Uterus (tissue), 4 donors: ENCODE results near the gene DMBX1. TPM values are rescaled to one million over a fixed set of nuclear protein-coding genes. Genes with fewer than 3 reads are reported as not detected.

ENCODE experiments used
- DNase-seq, 2 donors: peaks; one replicate each; pipeline ENCODE4 v3.0.0-alpha.2; 2019 to 2020
- H3K27ac ChIP-seq, 2 donors: fragments of 200-600 bp; sonication (generic); 1 replicate in 1 of 2; 2 replicates in 1 of 2; pipeline ENCODE4 v1.5.1; 2016 to 2018
- H3K27me3 ChIP-seq, 2 donors: fragments of 200-600 bp; sonication (generic); one replicate each; pipeline ENCODE4 v1.5.1; 2018 to 2019; ENCODE audit warnings: control low read depth in 1 of 2
- H3K36me3 ChIP-seq, 2 donors: fragments of 200-600 bp; sonication (generic); one replicate each; pipeline ENCODE4 v1.5.1; 2019; ENCODE audit warnings: control low read depth in 1 of 2
- H3K4me1 ChIP-seq, 2 donors: fragments of 200-600 bp; sonication (generic); one replicate each; pipeline ENCODE4 v1.5.1; 2018 to 2019; ENCODE audit warnings: control low read depth in 1 of 2
- H3K4me3 ChIP-seq, 2 donors: fragments of 200-600 bp; sonication (generic); 1 replicate in 1 of 2; 2 replicates in 1 of 2; pipeline ENCODE4 v1.5.1; 2018 to 2019; ENCODE audit warnings: mild to moderate bottlenecking in 1 of 2
- H3K9me3 ChIP-seq, 2 donors: fragments of 200-600 bp; sonication (generic); one replicate each; pipeline ENCODE4 v1.5.1; 2019; ENCODE audit warnings: control low read depth in 1 of 2
- CTCF ChIP-seq, 4 experiments: fragments of 200-600 bp in 2 of 4; fragments of 450-650 bp in 2 of 4; sonication (generic) in 2 of 4; IDR thresholded peaks; one replicate each; pipeline ENCODE4 v1.5.1; 2016 to 2019; ENCODE audit warnings: antibody characterized with exemption in 4 of 4, mild to moderate bottlenecking in 2 of 4, moderate library complexity in 1 of 4
- POLR2A ChIP-seq, 2 donors: fragments of 450-650 bp; IDR thresholded peaks; one replicate each; pipeline ENCODE4 v1.6.1; 2016; ENCODE audit warnings: antibody characterized with exemption in 2 of 2, mild to moderate bottlenecking in 1 of 2, moderate library complexity in 1 of 2
- intact Hi-C: fragments of 100-400 bp; cut with DNase I; formaldehyde crosslinking; loops from one replicate; pipeline ENCODE4 v1.15.1; 2023; ENCODE audit warnings: low total_unique reads
- total RNA-seq, 4 donors: library from RNA; depleted of rRNA in 3 of 4; stranded (reverse); fragments of >200 nt in 3 of 4; gene quantifications; one replicate each; pipeline versions ENCODE4 v1.1.0 to v1.2.4, GENCODE V29; 2014 to 2023
- donor health status: DM: yes; HTN: yes; CAD: no.

The DMBX1 gene
- under 1 TPM in 1 of 4 donors, not detected in 3; 0.07 TPM for total RNA-seq

- no peak within 1 kb of the TSS for H3K27ac ChIP-seq
- peak within 1 kb of the TSS in 1 of 2 donors; percentile 9 for H3K4me3 ChIP-seq
- no peak for DNase-seq
- H3K27me3 ChIP-seq, result peaks cover 18 to 84% of the 10 kb centered on the region in 2 donors
- intact Hi-C loops, result no loop called here
- H3K9me3 ChIP-seq, result no peaks in the 10 kb centered on the region
- TF ChIP-seq POLR2A (IDR thresholded peaks at IDR 0.05) (no peak), CTCF (IDR thresholded peaks at IDR 0.05) (no peak)
- H3K36me3 ChIP-seq, result no peaks in the 10 kb centered on the region
- peaks cover 0 to 13% of the 10 kb centered on the region in 2 donors for H3K4me1 ChIP-seq
Measured at GRCh38 chr1:46489638-46490405, at the start of gene DMBX1. Gene DMBX1 (plus strand): TSS chr1:46489836. CDS start chr1:46507011, 17,175 bp downstream.

GRCh38 chr1:46440478-46440877, 49.2 kb upstream of the DMBX1 start:
- intact Hi-C loops, result no loop called here
- Histone ChIP-seq H3K27ac (no peak overlapping the region), H3K9me3 (no peaks in the 10 kb centered on the region), H3K4me1 (no peaks in the 10 kb centered on the region), H3K36me3 (no peaks in the 10 kb centered on the region), H3K27me3 (no peaks in the 10 kb centered on the region), H3K4me3 (no peak overlapping the region)
- DNase-seq, result no peak
- no peak for TF ChIP-seq CTCF (IDR thresholded peaks at IDR 0.05)

GRCh38 chr1:46442317-46443161, 47.1 kb upstream of the DMBX1 start:
- no peaks in the 10 kb centered on the region for H3K36me3 ChIP-seq
- H3K27me3 ChIP-seq, result no peaks in the 10 kb centered on the region
- H3K4me3 ChIP-seq, result no peak overlapping the region
- intact Hi-C loops, result no loop called here
- H3K4me1 ChIP-seq, result no peaks in the 10 kb centered on the region
- no peak overlapping the region for H3K27ac ChIP-seq
- no peaks in the 10 kb centered on the region for H3K9me3 ChIP-seq
- TF ChIP-seq POLR2A (IDR thresholded peaks at IDR 0.05) (no peak), CTCF (IDR thresholded peaks at IDR 0.05) (peak; percentile 66 to 86 (median 72))
- DNase-seq, result peak; percentile 45 to 63

GRCh38 chr1:46444466-46444865, 45.2 kb upstream of the DMBX1 start:
- intact Hi-C loops, result no loop called here
- H3K4me3 ChIP-seq, result no peak overlapping the region
- no peak overlapping the region for H3K27ac ChIP-seq
- no peak for DNase-seq
- H3K27me3 ChIP-seq, result no peaks in the 10 kb centered on the region
- H3K36me3 ChIP-seq, result no peaks in the 10 kb centered on the region
- peaks cover 0 to 6% of the 10 kb centered on the region in 2 donors for H3K4me1 ChIP-seq
- H3K9me3 ChIP-seq, result no peaks in the 10 kb centered on the region
- TF ChIP-seq CTCF (IDR thresholded peaks at IDR 0.05) (no peak), POLR2A (IDR thresholded peaks at IDR 0.05) (no peak)

- no peak overlapping the region for H3K27ac ChIP-seq
- intact Hi-C loops, result no loop called here
- H3K4me3 ChIP-seq, result no peak overlapping the region
- no peak for TF ChIP-seq CTCF (IDR thresholded peaks at IDR 0.05)
- TF ChIP-seq POLR2A (IDR thresholded peaks at IDR 0.05), result no peak
- no peaks in the 10 kb centered on the region for H3K27me3 ChIP-seq
- no peaks in the 10 kb centered on the region for H3K36me3 ChIP-seq
- no peak for DNase-seq
- H3K4me1 ChIP-seq, result peaks cover 0 to 6% of the 10 kb centered on the region in 2 donors
- H3K9me3 ChIP-seq, result no peaks in the 10 kb centered on the region
Measured at GRCh38 chr1:46445773-46446256, 43.8 kb upstream of the DMBX1 start.
